ENCODE data around the gene RYR2. TPM values are rescaled to one million over a fixed set of nuclear protein-coding genes. Genes with fewer than 3 reads are reported as not detected.

RYR2 gene
- total and polyA plus RNA-seq, 4 donors: 0.43 to 11.6 (median 2.0) TPM

DNA sequence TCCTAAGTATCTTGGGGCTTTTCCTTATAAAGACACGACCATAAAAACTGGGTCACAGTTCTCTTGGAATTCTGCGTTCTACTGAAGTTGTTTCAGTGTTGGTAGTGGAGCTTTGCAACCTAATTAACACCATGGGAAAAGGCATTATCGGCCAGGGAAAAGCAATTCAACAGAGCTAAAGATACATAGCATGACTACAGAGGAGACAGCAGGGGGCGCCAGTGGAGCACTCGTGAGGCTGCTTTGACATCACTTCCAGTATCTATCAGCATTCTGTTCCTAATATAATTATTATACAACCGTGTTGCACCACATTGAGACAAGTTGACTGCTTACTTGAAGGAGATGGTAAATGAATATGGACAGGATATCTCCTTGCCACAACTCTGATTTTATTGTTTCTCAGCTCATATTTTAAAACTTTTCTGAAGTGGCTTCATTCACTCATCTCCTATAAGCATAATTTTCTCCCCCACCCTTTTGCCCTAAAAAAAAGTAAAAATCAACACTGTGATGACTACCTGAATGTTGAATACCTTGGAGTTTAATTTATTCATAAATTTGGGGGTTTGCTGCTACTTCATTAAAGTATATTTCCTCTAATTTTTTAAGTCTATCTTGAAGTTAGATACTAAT, 809.3 kb downstream of the RYR2 start:
- no peak overlapping the region for H3K27ac ChIP-seq (ENCODE audit: low read depth in 1 of 2, low read length in 1 of 2)
- TF ChIP-seq, protein P1, sequence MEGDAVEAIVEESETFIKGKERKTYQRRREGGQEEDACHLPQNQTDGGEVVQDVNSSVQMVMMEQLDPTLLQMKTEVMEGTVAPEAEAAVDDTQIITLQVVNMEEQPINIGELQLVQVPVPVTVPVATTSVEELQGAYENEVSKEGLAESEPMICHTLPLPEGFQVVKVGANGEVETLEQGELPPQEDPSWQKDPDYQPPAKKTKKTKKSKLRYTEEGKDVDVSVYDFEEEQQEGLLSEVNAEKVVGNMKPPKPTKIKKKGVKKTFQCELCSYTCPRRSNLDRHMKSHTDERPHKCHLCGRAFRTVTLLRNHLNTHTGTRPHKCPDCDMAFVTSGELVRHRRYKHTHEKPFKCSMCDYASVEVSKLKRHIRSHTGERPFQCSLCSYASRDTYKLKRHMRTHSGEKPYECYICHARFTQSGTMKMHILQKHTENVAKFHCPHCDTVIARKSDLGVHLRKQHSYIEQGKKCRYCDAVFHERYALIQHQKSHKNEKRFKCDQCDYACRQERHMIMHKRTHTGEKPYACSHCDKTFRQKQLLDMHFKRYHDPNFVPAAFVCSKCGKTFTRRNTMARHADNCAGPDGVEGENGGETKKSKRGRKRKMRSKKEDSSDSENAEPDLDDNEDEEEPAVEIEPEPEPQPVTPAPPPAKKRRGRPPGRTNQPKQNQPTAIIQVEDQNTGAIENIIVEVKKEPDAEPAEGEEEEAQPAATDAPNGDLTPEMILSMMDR (IDR thresholded peaks at IDR 0.05; ENCODE audit: control extremely low read depth, extremely low read depth): no peak
- no peaks in the 10 kb centered on the region for H3K36me3 ChIP-seq (ENCODE audit: control insufficient read depth in 4 of 4, insufficient read depth in 4 of 4, low read length in 4 of 4)
- DNase-seq (peak; percentile 39 to 50 (median 47)), ATAC-seq (ENCODE audit: insufficient read depth, low FRiP score) (no peak)
- no peaks in the 10 kb centered on the region for H3K27me3 ChIP-seq (ENCODE audit: control insufficient read depth in 3 of 3, insufficient read depth in 3 of 3, low read length in 2 of 3)
- peaks cover 0 to 1% (median 0%) of the 10 kb centered on the region in 4 donors for H3K9me3 ChIP-seq (ENCODE audit: control insufficient read depth in 4 of 4, insufficient read depth in 3 of 4, low read length in 3 of 4)
- H3K4me1 ChIP-seq (ENCODE audit: control insufficient read depth in 5 of 5, insufficient read depth in 5 of 5, low read length in 5 of 5): no peaks in the 10 kb centered on the region
- WGBS, 2 donors: 19 to 22% methylated on average over 6 of the region's 6 CpGs
- H3K9ac ChIP-seq (ENCODE audit: insufficient read depth in 1 of 2, low read length in 2 of 2): no peak overlapping the region
- no peak overlapping the region for H3K4me3 ChIP-seq

DNA sequence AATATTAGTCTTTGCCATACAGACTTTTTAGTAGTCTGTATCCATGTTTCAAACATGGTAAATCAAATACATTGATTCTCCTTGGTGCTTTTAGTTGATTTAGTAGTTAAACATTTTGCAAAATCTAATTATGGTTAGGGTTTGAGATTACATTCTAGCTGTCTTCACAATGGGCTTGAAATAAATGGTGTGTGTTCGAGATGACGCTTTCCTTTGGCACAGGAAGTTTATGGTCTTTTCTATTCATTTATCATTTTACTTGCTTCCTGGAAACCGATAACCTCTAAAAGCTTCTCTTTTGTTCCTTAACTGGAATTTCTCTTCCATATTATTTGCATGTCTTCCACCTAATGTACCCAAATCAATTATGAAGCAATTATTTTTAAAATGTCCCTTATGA, 810.4 kb downstream of the RYR2 start:
- no peak for DNase-seq
- Histone ChIP-seq H3K27ac (ENCODE audit: low read depth in 1 of 2, low read length in 1 of 2) (no peak overlapping the region), H3K9ac (ENCODE audit: insufficient read depth in 1 of 2, low read length in 2 of 2) (no peak overlapping the region), H3K27me3 (ENCODE audit: control insufficient read depth in 3 of 3, insufficient read depth in 3 of 3, low read length in 2 of 3) (no peaks in the 10 kb centered on the region), H3K4me3 (no peak overlapping the region), H3K4me1 (ENCODE audit: control insufficient read depth in 5 of 5, insufficient read depth in 5 of 5, low read length in 5 of 5) (no peaks in the 10 kb centered on the region), H3K36me3 (ENCODE audit: control insufficient read depth in 4 of 4, insufficient read depth in 4 of 4, low read length in 4 of 4) (no peaks in the 10 kb centered on the region), H3K9me3 (ENCODE audit: control insufficient read depth in 4 of 4, insufficient read depth in 3 of 4, low read length in 3 of 4) (peaks cover 0 to 1% (median 0%) of the 10 kb centered on the region in 4 donors)
- ATAC-seq (ENCODE audit: insufficient read depth, low FRiP score): no peak
- TF ChIP-seq, protein P1 (IDR thresholded peaks at IDR 0.05; ENCODE audit: control extremely low read depth, extremely low read depth): no peak
- WGBS, 2 donors: 35 to 42% methylated on average over 3 of the region's 3 CpGs

DNA sequence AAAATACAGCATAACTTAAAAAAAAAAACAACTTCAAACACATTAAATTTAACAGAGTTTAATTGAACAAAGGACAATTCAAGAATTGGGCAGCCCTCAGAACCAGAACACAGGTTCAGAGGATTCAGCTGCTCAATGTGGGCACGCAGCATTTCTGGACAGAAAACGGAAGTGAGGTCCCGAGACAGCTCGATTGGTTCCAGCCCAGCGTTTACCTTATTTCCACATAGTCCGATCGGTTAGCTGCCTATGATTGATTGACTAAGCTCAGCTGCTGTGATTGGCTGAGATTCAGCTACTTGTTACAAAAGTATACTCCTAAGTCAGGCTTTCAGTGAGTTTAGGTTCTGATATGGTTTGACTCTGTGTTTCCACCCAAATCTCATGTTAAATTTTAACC, 815.5 kb downstream of the RYR2 start:
- ATAC-seq (ENCODE audit: insufficient read depth, low FRiP score): no peak
- no peak overlapping the region for H3K27ac ChIP-seq (ENCODE audit: low read depth in 1 of 2, low read length in 1 of 2)
- TF ChIP-seq, protein P1 (IDR thresholded peaks at IDR 0.05; ENCODE audit: control extremely low read depth, extremely low read depth): no peak

DNA sequence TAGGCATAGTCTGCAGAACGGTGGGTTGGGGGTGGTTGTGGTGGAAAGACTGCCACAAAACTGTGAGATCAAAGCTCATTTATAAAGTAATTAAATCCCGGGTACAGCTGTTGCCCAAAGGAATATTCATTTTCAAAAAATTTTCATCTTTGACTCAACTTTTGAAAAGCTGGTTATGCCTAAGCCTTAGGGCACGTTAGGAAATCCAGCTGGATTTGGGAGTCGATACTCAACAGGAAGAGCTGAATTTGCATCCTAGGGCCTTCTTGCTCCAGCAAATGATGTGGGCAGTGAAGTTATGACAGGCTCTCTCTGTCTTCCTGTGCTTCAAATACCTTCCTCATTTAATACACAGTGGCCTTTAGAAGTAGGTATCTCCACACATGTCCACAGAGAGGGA, 817.0 kb downstream of the RYR2 start:
- no peaks in the 10 kb centered on the region for H3K36me3 ChIP-seq (ENCODE audit: control insufficient read depth in 4 of 4, insufficient read depth in 4 of 4, low read length in 4 of 4)
- no peak overlapping the region for H3K4me3 ChIP-seq
- ATAC-seq (ENCODE audit: insufficient read depth, low FRiP score): no peak
- WGBS, 2 donors: 52 to 76% methylated on average over 4 of the region's 4 CpGs
- H3K27me3 ChIP-seq (ENCODE audit: control insufficient read depth in 3 of 3, insufficient read depth in 3 of 3, low read length in 2 of 3): no peaks in the 10 kb centered on the region
- H3K9ac ChIP-seq (ENCODE audit: insufficient read depth in 1 of 2, low read length in 2 of 2): no peak overlapping the region
- H3K4me1 ChIP-seq (ENCODE audit: control insufficient read depth in 5 of 5, insufficient read depth in 5 of 5, low read length in 5 of 5): no peaks in the 10 kb centered on the region
- TF ChIP-seq, protein P1 (IDR thresholded peaks at IDR 0.05; ENCODE audit: control extremely low read depth, extremely low read depth): no peak
- DNase-seq: no peak
- H3K27ac ChIP-seq (ENCODE audit: low read depth in 1 of 2, low read length in 1 of 2): no peak overlapping the region
- peaks cover 0 to 1% (median 0%) of the 10 kb centered on the region in 4 donors for H3K9me3 ChIP-seq (ENCODE audit: control insufficient read depth in 4 of 4, insufficient read depth in 3 of 4, low read length in 3 of 4)

More for the DNA sequence above, 815.5 kb downstream of the RYR2 start:
- H3K9ac ChIP-seq (ENCODE audit: insufficient read depth in 1 of 2, low read length in 2 of 2): no peak overlapping the region
- no peaks in the 10 kb centered on the region for H3K36me3 ChIP-seq (ENCODE audit: control insufficient read depth in 4 of 4, insufficient read depth in 4 of 4, low read length in 4 of 4)
- H3K4me1 ChIP-seq (ENCODE audit: control insufficient read depth in 5 of 5, insufficient read depth in 5 of 5, low read length in 5 of 5): no peaks in the 10 kb centered on the region
- H3K27me3 ChIP-seq (ENCODE audit: control insufficient read depth in 3 of 3, insufficient read depth in 3 of 3, low read length in 2 of 3): no peaks in the 10 kb centered on the region
- WGBS, 2 donors: 84 to 86% methylated on average over 7 of the region's 7 CpGs
- DNase-seq: no peak
- H3K9me3 ChIP-seq (ENCODE audit: control insufficient read depth in 4 of 4, insufficient read depth in 3 of 4, low read length in 3 of 4): peaks cover 0 to 1% (median 0%) of the 10 kb centered on the region in 4 donors
- no peak overlapping the region for H3K4me3 ChIP-seq
